ENCODE measurements around the gene FSIP2.

GRCh38 chr2:185828326-185828725, 89.7 kb downstream of the FSIP2 start:
- TF ChIP-seq POLR2A (IDR thresholded peaks at IDR 0.05) (no peak), CTCF (IDR thresholded peaks at IDR 0.05) (no peak)
